ENCODE results near the gene SLC12A7.

The SLC12A7 gene

DNA sequence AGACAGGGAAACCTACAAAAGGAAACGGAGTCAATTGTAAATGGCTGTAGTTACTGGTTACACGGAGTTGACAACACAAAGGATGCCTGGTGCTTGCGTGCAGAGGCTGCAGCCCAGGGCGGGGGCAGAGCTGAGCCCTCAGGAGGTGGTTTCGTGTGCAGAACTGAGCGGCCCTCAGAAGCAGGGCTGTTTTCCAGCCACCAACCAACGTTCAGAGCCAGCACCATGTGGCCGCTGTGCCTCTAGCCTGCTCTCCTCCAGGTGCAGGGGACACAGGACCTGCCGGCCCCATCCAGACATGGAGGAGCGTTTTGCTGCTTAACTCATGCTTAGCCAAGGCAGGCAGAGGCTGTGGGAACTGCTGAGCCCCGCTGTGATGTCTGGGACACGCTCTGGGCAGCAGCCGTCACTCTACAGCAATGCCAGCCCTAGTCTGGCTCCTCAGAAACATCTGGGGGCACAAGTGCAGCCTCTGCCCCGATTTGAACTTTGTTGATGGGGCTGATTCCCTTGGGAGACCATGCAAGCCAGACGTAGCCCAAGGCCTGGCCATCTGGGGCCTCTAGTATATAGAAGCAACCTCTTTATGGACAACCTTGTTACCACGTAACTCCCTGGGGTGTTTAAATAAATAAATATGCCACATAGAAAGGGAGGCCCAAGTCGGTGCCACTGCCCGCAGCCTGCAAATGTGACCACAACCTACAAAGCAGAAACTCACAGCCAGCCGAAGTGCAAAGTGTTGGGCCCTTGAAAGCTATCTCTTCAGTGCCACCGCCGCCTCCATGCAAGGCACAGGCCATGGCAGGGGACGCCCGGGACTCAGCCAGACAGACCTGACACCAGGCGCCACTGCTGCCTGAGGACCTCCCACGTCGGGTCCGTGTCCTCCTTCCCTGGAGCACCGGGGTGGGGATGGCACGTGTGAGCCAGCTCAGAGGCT, 61.2 kb downstream of the SLC12A7 start:
- no peak for DNase-seq (ENCODE audit: low spot score)

DNA sequence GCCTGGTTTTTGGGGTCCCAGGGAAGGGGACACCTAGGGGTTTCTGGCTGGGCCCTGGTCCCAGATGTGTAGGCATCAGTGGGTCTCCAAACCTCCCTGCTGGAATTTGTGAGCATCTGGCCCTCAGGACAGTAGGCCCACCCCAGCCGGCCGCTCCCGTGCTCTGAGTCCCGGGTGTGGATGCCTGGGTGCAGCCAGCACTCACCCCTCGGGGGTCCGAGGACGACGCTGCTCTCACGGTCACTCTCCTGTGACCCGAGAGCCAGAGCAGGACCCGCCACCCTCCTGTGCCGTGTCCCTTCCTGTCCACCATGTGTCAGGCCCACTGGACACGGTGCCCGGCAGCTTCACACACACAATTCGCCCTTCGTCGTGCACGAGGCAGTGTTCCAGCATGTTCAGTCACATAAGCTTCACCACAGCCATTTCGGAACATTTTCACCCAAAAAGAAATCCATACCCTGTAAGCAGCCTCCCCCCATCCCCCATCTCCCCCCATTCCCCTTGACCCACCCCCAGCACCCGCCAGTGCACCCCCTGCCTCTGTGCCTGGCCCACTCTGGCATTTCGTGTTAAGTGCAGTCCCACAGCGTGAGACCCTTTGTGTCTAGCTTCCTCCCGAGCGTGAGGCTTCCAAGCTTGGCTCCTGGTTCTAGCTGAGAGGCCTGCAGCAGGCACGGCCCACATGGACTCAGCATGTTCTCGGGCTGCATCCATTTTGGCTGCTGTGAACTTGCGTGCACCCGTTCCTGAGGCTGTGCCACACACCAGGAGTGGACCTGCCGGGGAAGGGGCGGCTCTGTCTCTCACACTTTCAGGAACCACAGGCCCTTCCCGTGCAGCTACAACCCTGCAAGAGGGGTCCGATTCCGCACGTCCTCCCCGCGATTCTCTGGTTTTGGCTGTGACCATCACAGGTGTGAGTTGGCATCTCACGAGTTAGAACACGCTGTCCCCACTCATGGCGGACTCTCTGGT, 62.7 kb downstream of the SLC12A7 start:
- DNase-seq (ENCODE audit: low spot score), result no peak

DNA sequence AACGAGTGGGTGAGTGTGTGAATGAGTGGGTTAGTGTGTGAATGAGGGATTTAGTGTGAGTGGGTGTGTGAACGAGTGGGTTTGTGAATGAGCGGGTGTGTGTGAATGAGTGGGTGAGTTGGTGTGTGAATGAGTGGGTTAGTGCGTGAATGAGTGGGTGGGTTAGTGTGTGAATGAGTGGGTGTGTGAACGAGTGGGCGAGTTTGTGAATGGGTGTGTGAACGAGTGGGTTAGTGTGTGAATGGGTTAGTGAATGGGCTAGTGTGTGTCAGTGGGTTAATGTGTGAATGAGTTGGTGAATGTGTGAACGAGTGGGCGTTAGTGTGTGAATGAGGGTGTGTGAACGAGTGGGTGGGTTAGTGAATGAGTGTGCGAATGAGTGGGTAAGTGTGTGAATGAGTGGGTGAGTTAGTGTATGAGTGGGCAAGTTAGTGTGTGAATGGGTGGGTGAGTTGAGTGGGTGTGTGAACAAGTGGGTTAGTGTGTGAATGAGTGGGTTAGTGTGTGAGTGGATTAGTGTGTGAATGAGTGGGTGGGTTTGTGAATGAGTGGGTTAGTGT, 63.6 kb downstream of the SLC12A7 start:
- no peak for DNase-seq (ENCODE audit: low spot score)

DNA sequence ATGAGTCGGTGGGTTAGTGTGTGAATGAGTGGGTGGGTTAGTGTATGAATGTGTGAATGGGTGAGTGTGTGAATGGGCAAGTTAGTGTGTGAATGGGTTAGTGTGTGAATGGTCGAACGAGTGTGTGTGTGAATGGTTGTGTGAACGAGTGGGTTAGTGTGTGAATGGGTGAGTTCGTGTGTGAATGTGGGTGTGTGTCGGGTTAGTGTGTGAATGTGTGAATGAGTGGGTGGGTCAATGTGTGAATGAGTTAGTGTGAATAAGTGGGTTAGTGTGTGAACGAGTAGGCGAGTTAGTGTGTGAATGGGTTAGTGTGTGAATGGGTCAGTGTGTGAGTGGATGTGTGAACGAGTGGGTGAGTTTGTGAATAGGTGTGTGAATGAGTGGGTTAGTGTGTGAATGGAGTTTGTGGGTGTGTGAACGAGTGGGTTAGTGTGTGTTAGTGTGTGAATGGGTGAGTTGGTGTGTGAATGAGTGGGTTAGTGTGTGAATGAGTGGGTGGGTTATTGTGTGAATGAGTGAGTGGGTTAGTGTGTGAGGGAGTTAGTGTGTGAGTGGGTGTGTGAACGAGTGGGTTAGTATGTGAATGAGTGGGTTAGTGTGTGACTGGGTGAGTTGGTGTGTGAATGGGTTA, 64.4 kb downstream of the SLC12A7 start:
- DNase-seq (ENCODE audit: low spot score), result no peak

DNA sequence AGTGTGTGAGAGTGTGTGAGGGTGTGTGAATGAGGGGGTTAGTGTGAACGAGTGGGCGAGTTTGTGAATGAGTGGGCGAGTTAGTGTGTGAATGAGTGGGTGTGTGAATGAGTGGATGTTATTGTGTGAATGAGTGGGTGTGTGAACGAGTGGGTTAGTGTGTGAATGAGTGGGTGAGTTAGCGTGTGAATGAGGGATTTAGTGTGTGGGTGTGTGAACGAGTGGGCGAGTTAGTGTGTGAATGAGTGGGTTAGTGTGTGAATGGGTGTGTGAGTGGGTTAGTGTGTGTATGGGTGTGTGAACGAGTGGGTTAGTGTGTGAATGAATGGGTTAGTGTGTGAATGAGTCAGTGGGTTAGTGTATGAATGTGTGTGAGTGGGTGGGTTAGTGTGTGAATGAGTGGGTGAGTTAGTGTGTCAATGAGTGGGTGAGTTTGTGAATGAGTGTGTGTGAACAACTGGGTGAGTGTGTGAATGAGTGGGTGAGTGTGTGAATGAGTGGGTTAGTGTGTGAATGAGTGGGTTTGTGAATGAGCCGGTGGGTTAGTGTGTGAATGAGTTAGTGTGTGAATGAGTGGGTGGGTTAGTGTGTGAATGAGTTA, 65.8 kb downstream of the SLC12A7 start:
- DNase-seq (ENCODE audit: low spot score), result no peak

DNA sequence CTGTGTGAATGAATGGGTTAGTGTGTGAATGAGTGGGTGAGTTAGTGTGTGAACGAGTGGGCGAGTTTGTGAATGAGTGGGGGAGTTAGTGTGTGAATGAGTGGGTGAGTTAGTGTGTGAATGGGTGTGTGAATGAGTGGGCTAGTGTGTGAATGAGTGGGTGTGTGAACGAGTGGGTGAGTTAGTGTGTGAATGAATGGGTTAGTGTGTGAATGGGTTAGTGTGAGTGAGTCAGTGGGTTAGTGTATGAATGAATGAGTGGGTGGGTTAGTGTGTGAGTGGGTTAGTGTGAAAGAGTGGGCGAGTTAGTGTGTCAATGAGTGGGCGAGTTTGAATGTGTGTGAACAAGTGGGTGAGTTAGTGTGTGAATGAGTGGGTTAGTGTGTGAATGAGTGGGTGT, 67.7 kb downstream of the SLC12A7 start:
- no peak for DNase-seq (ENCODE audit: low spot score)

DNA sequence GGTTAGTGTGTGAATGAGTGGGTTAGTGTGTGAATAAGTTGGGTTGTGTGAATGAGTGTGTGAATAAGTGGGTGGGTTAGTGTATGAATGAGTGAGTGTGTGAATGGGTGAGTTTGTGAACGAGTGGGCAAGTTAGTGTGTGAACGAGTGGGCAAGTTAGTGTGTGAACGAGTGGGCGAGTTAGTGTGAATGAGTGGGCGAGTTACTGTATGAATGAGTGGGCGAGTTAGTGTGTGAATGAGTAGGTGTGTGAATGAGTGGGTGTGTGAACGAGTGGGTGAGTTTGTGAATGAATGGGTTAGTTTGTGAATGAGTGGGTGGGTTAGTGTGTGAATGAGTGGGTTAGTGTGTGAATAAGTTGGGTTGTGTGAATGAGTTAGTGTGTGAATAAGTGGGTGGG, 68.5 kb downstream of the SLC12A7 start:
- DNase-seq (ENCODE audit: low spot score), result no peak

DNA sequence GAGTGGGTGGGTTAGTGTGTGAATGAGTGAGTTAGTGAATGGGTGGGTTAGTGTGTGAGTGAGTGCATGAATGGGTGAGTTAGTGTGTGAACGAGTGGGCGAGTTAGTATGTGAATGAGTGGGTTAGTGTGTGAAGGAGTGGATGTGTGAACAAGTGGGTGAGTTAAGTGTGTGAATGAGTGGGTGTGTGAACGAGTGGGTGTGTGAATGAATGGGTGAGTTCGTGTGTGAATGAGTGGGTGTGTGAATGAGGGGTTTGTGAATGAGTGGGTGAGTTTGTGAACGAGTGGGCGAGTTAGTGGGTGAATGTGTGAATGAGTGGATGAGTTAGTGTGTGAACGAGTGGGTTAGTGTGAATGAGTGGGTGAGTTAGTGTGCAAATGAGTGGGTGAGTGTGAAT, 69.2 kb downstream of the SLC12A7 start:
- no peak for DNase-seq (ENCODE audit: low spot score)

DNA sequence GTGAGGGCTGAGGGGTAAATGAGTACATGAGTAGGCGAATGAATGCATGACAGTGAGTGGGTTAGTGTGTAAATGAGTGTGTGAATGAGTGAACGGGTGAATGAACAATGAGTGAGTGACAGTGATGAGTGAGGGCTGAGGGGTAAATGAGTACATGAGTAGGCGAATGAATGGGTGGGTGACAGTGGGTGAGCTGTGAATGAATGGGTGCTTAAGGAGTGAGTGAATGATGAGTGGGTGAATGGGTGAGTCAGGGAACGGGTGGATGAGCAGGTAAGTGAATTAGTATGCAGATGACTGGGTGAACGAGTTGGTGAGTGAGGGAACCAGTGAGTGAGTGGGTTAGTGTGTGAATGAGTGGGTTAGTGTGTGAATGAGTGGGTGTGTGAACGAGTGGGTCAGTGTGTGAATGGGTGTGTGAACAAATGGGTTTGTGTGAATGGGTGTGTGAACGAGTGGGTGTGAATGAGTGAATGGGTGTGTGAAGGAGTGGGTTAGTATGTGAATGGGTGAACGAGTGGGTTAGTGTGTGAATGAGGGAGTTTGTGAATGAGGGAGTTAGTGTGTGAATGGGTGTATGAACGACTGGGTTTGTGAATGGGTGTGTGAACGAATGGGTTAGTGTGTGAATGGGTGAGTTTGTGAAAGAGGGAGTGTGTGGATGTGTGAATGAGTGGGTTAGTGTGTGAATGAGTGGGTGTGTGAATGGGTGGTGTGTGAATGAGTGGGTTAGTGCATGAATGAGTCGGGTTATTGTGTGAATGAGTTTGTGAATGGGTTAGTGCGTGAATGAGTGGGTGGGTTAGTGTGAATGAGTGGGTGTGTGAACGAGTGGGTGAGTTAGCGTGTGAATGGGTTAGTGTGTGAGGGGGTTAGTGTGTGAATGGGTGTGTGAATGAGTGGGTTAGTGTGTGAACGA, 70.4 kb downstream of the SLC12A7 start:
- DNase-seq (ENCODE audit: low spot score), result no peak

DNA sequence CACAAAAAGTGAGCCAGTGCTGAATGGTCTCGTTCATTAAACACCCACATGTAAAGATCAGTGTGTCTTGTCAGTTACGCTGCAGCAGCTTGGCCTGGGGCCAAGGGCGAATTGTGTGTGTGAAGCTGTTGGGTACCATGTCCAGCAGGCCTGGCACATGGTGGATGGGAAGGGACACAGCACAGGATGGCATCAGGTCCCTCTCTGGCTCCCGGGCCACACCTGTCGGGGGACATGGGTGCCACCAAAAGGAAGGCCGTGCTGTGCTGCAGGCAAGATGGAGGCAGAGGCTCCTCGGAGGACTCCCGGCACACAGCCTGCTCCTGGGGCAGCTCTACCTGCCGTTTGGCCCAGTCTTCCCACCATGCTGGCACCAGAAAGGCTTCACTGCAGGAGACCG, 71.3 kb downstream of the SLC12A7 start:
- no peak for DNase-seq (ENCODE audit: low spot score)

DNA sequence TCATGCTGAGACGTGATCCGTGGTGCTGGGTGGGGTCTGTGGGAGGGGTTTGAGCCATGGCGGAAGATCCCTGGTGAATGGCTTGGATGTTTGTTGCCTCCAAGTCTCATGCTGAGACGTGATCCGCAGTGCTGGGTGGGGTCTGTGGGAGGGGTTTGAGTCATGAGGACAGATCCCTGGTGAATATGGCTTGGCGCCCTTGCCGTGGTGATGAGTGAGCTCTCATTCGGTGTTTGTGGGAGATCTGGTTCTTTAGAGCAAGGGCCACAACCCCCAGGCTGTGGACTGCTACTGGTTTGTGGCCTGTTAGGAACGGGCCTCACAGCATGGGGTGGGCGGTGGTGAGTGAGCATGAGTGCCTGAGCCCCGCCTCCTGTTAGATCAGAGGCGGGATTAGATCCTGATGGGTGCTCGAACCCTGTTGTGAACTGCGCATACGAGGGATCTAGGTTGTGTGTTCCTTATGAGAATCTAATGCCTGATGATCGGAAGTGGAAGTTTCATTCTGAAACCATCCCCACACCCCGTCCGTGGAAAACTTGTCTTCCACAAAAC, 72.1 kb downstream of the SLC12A7 start:
- no peak for DNase-seq (ENCODE audit: low spot score)

DNA sequence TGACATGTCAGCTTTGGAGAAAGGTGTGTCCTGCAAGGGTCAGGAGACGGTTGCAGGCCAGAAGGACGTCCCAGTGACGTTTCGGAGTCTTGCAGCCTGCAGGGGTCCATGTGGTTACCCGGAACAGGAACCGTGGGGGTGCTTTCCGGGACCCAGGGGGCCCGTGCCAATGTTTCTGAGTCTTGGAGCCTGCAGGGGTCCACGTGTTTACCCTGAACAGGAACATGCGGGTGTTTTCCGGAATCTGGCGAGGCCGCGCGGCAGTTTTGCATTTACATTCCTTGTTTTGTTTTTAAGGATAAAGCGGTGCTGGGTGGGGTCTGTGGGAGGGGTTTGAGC, 72.7 kb downstream of the SLC12A7 start:
- DNase-seq (ENCODE audit: low spot score), result no peak

DNA sequence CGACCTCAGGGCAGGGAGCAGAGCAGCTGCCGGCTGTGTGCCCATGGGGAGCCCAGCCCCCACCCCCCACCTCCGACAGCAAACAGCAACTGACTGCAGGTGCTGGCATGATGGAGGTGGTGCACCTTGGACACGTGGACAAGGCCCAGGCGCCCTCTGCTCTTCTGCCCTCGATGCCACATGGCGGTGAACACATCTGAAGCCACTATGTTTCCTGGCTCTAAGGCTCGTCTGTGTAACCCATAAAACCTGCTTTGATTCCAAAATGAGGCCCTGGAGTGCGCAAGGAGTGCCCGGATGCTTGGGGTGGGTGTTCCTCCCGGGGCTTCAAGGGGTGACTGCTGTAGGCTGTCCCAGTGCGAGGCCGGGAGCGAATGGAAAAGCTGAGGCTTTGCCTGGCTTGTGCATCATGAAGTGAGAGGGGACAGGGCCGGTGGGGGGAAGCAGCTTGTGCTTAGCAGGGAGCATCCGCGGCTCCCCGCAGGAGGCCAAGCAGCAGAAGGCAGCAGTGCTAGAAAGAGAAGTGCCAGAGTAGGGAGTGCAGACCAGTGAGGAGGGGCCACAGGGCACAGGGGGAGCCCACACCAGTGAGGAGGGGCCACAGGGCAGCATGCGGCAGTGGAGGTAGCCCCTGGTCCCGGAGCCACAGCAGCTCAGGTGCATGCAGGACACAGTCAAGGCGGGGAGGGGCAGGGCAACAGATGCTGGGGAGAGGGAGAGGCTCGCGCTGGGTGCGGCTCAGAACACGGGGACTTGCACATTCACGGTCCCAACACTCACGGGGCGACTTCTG, 73.2 kb downstream of the SLC12A7 start:
- DNase-seq (ENCODE audit: low spot score), result no peak

DNA sequence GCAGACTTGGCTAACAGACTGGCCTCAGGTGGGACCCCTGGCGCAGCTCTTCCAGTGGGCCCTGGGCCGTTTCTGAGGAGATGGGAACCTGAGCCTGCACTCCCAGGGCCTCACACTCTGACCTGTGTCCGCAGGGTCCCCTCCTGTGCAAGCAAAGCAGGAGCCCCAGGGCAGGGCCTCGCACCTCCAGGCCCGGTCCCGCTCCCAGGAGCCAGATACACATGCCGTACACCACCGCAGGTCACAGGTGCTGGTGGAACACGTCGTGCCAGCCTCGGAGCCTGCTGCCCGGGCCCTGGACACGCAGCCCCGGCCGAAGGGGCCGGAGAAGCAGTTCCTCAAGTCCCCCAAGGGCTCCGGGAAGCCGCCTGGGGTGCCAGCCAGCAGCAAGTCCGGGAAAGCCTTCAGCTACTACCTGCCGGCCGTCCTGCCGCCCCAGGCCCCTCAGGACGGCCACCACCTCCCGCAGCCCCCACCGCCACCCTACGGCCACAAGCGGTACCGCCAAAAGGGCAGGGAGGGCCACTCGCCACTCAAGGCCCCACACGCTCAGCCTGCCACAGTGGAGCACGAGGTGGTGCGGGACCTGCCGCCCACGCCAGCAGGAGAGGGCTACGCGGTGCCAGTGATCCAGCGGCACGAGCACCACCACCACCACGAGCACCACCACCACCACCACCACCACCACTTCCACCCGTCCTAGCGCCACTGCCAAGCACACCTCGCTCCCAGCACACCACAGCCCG, 74.0 kb downstream of the SLC12A7 start:
- no peak for DNase-seq (ENCODE audit: low spot score)

DNA sequence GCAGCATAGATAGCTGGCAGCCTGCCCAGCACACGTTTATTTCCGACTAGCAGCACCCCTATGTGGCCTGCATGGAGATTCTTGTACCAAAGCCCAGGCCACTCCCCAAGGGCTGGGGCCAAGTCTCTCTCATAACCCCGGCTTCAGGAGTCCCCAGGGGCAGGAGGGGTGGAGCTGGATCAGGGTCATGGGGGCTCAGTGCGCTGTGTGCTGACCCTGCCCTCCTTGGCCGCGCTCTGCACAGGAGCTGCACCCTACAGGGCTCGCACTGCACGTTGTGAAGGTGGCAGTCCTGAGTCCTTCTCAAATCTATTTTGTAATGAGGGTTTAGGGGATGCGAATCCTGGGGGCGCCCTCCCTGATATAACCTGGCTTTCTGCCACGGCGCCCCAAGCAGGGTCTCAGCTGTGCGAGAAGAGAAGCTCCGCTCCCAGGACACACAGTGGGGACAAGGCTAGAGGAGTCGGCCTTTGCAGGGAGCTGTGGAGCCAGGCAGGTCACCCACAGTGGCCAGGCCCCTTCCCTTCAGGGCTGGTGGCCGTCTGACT, 74.7 kb downstream of the SLC12A7 start:
- no peak for DNase-seq (ENCODE audit: low spot score)

DNA sequence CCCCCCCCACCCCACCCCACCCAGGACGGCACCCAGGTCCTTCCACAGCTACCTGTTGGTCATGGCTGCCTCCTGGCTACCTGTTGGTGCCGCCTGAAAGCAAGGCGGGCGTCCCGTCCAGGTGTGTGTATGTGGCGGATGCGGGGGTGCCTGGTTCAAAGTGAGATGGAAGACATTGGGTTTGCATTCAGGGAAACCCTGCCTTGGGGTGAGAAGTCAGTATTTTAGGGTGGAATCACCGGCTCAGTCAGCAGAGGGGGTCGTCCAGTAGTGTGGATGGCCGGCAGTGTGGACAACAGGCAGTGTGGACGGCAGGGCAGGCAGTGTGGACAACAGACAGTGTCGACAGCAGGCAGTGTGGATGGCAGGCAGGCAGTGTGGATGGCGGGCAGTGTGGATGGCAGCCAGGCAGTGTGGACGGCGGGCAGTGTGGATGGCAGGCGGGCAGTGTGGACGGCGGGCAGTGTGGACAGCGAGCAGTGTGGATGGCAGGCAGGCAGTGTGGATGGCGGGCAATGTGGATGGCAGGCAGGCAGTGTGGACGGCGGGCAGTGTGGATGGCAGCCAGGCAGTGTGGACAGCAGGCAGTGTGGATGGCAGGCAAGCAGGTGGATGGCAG, 75.2 kb downstream of the SLC12A7 start:
- no peak for DNase-seq (ENCODE audit: low spot score)

DNA sequence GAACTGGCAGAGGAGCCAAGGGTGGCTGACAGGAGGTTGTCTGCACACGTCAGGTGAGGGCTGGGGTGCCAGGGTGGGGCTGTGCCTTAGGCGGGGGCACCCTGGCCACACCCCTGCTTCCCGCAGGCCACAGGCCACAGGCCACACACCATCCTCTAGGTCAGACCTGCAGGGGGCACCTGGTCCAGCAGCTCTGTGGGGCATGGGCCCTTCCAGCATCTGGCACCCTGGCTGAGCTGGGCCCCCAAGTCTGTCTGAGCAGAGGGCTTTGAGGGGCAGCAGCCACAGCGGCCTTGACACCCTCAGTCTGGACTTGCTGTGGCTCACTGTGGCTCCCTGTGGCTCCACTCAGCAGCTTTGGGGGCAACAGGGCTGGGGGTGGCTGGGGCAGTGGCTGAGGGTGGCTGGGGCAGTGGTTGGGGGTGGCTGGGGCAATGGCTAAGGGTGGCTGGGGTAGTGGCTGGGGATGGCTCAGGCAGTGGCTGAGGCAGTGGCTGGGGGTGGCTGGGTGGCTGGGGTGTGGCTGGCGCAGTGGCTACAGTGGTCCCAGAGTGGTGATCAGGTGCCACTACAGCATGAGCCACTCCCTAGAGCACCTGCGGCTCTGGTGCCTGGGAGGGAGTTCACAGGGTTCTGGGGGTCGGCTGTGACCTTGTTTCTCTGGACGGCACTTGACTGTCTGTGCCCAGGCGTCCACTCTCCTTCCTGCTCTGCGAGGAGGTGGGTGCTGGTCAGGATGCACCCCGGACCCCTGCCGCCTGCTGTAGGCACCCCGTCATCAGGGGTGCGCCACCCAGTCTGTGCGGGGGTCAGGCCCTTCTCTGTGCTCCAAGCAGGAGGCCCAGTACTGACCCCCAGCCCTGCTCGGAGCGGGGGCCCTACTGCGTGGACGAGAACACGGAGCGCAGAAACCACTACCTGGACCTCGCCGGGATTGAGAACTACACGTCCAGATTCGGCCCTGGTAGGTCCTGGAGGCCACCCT, 76.2 kb downstream of the SLC12A7 start:
- no peak for DNase-seq (ENCODE audit: low spot score)
